SK-N-SH (cell line): ENCODE results near the gene SETDB2. TPM values are rescaled to one million over a fixed set of nuclear protein-coding genes. Genes with fewer than 3 reads are reported as not detected.

ENCODE experiments used
- CTCF ChIA-PET: fragments of 300-600, 350-600 bp; formaldehyde crosslinking; extraction: SDS; loops from one replicate; lab custom pipeline; 2021; lab: Yijun Ruan, JAX
- POLR2A ChIA-PET: fragments of 350-600 bp; sonication (Branson Sonifier 250); formaldehyde crosslinking; extraction: SDS; loops from one replicate; lab custom pipeline; 2020; ENCODE audit warnings: antibody characterized with exemption, inconsistent platforms; lab: Yijun Ruan, JAX
- DNase-seq: peaks from one replicate; pipeline ENCODE4 v3.0.0; 2012
- H2AFZ ChIP-seq: fragments of 200-600 bp; sonication (generic); 2 replicates; pipeline ENCODE4 v1.8.1; 2016; ENCODE audit warnings: antibody characterized with exemption, mild to moderate bottlenecking, low read depth
- H3F3A ChIP-seq: fragments of 200-600 bp; sonication (generic); replicated peaks from 2 replicates; pipeline ENCODE3; 2016; ENCODE audit warnings: antibody characterized with exemption, mild to moderate bottlenecking; ENCODE audit not compliant: insufficient read depth
- H3K27ac ChIP-seq, 2 experiments: fragments of 200-500 bp in 1 of 2; fragments of 200-600 bp in 1 of 2; sonication (Bioruptor generic) in 1 of 2; sonication (generic), shearing (Covaris generic) in 1 of 2; 2 replicates each; pipeline versions ENCODE4 v1.5.1 to v1.6.1; 2014 to 2016; ENCODE audit warnings: low read depth in 2 of 2, inconsistent platforms in 1 of 2, low read length in 1 of 2, mild to moderate bottlenecking in 1 of 2, mixed read lengths in 1 of 2
- H3K27me3 ChIP-seq: fragments of 200-600 bp; sonication (generic), shearing (Covaris generic); 2 replicates; pipeline ENCODE4 v1.6.1; 2016; ENCODE audit warnings: mixed run types; ENCODE audit not compliant: insufficient read depth
- H3K36me3 ChIP-seq, 2 experiments: fragments of 200-500 bp in 1 of 2; fragments of 200-600 bp in 1 of 2; sonication (Bioruptor generic) in 1 of 2; sonication (generic) in 1 of 2; replicated peaks in 1 of 2; 2 replicates each; pipeline versions ENCODE3 to v1.5.1; 2014 to 2016; ENCODE audit warnings: low read length in 1 of 2, mild to moderate bottlenecking in 1 of 2; ENCODE audit not compliant: insufficient read depth in 2 of 2, control insufficient read depth in 1 of 2
- H3K4me1 ChIP-seq, 2 experiments: fragments of 200-500 bp in 1 of 2; fragments of 200-600 bp in 1 of 2; sonication (Bioruptor generic) in 1 of 2; sonication (generic), shearing (Covaris generic) in 1 of 2; 2 replicates each; pipeline versions ENCODE4 v1.5.1 to v1.6.1; 2014 to 2016; ENCODE audit warnings: low read depth in 1 of 2, low read length in 1 of 2, mixed run types in 1 of 2; ENCODE audit not compliant: insufficient read depth in 2 of 2, control insufficient read depth in 1 of 2
- H3K4me2 ChIP-seq: fragments of 200-600 bp; sonication (generic), shearing (Covaris generic); 2 replicates; pipeline ENCODE4 v1.6.1; 2017; ENCODE audit warnings: mixed run types
- H3K4me3 ChIP-seq, 2 experiments: fragments of 200-500 bp in 1 of 2; fragments of 200-600 bp in 1 of 2; sonication (Bioruptor generic) in 1 of 2; sonication (generic), shearing (Covaris generic) in 1 of 2; 2 replicates each; pipeline versions ENCODE4 v1.5.1 to v1.8.1; 2014 to 2016; ENCODE audit warnings: low read depth in 2 of 2, inconsistent platforms in 1 of 2, low read length in 1 of 2, mild to moderate bottlenecking in 1 of 2, mixed read lengths in 1 of 2, moderate library complexity in 1 of 2
- H3K79me2 ChIP-seq: fragments of 200-600 bp; sonication (generic); 2 replicates; pipeline ENCODE4 v1.8.1; 2017; ENCODE audit warnings: mild to moderate bottlenecking; ENCODE audit not compliant: insufficient read depth
- H3K9ac ChIP-seq: fragments of 200-600 bp; sonication (generic); 2 replicates; pipeline ENCODE4 v1.6.1; 2017; ENCODE audit warnings: mixed run types
- H3K9me2 ChIP-seq: fragments of 200-600 bp; sonication (generic); 2 replicates; pipeline ENCODE4 v1.6.1; 2017; ENCODE audit warnings: mixed run types
- H3K9me3 ChIP-seq: fragments of 200-600 bp; sonication (generic); 2 replicates; pipeline ENCODE4 v1.6.1; 2017; ENCODE audit warnings: mixed run types, mild to moderate bottlenecking, moderate library complexity
- H4K20me1 ChIP-seq: fragments of 200-600 bp; sonication (generic); 2 replicates; pipeline ENCODE4 v1.6.1; 2017; ENCODE audit warnings: mild to moderate bottlenecking, mixed run types; ENCODE audit not compliant: insufficient read depth
- CHD2 ChIP-seq: fragments of 150-350 bp; IDR thresholded peaks from 2 replicates; pipeline ENCODE4 v1.6.1; 2018; ENCODE audit warnings: low read length; ENCODE audit not compliant: partially characterized antibody
- FOXJ3 ChIP-seq: sonication (generic); formaldehyde crosslinking; IDR thresholded peaks from 2 replicates; pipeline ENCODE4 v1.5.1; 2020; ENCODE audit warnings: mild to moderate bottlenecking, missing genetic modification reagents
- JUND ChIP-seq: IDR thresholded peaks from 2 replicates; pipeline ENCODE4 v1.4.0; 2012
- MEF2A ChIP-seq: IDR thresholded peaks from 2 replicates; pipeline ENCODE4 v1.4.0; 2012; ENCODE audit warnings: low read depth, borderline replicate concordance
- MXI1 ChIP-seq: IDR thresholded peaks from 2 replicates; pipeline ENCODE4 v1.6.1; 2012; ENCODE audit warnings: mild to moderate bottlenecking, low read depth, low read length, improper control_type of control experiment
- POLR2AphosphoS5 ChIP-seq: IDR thresholded peaks from 2 replicates; pipeline ENCODE4 v1.6.1; 2012; ENCODE audit warnings: low read depth, low read length
- SMC3 ChIP-seq: IDR thresholded peaks from 2 replicates; pipeline ENCODE4 v1.6.1; 2012; ENCODE audit warnings: low read depth, low read length, improper control_type of control experiment
- TCF12 ChIP-seq: IDR thresholded peaks from 2 replicates; pipeline ENCODE4 v1.4.0; 2012
- WGBS: methylation state at CpG from one replicate; pipeline ENCODE4 v1.1.6; 2017; ENCODE audit warnings: low lambda C conversion rate; 5-methylcytosine and 5-hydroxymethylcytosine counted together
- polyA plus RNA-seq, 3 experiments: library from polyadenylated mRNA; depleted of rRNA; stranded (reverse); fragments of >200 nt; gene quantifications; 2 replicates each; pipeline ENCODE4 v1.2.3, GENCODE V29; 2012
- TF ChIP-seq, protein P1 (sequence below): fragments of 200-600 bp; sonication (generic); IDR thresholded peaks from 2 replicates; pipeline ENCODE4 v1.6.1; 2017; ENCODE audit warnings: antibody characterized with exemption, mild to moderate bottlenecking, moderate library complexity
- TF ChIP-seq, protein P2 (sequence below): IDR thresholded peaks from 2 replicates; pipeline ENCODE4 v1.4.0; 2012; ENCODE audit warnings: low read depth, borderline replicate concordance
- TF ChIP-seq, protein P3 (sequence below): IDR thresholded peaks from 2 replicates; pipeline ENCODE4 v1.4.0; 2012; ENCODE audit warnings: low read depth
- TF ChIP-seq, protein P4 (sequence below): IDR thresholded peaks from 2 replicates; pipeline ENCODE4; 2012
- TF ChIP-seq, protein P5 (sequence below): fragments of 150-350 bp; IDR thresholded peaks from 2 replicates; pipeline ENCODE4 v1.6.1; 2016; ENCODE audit warnings: mild to moderate bottlenecking, low read depth, low read length

The SETDB2 gene
- polyA plus RNA-seq, 1 of the 3 experiments (the other 2 are of a cell fraction), result 1.9 TPM

DNA sequence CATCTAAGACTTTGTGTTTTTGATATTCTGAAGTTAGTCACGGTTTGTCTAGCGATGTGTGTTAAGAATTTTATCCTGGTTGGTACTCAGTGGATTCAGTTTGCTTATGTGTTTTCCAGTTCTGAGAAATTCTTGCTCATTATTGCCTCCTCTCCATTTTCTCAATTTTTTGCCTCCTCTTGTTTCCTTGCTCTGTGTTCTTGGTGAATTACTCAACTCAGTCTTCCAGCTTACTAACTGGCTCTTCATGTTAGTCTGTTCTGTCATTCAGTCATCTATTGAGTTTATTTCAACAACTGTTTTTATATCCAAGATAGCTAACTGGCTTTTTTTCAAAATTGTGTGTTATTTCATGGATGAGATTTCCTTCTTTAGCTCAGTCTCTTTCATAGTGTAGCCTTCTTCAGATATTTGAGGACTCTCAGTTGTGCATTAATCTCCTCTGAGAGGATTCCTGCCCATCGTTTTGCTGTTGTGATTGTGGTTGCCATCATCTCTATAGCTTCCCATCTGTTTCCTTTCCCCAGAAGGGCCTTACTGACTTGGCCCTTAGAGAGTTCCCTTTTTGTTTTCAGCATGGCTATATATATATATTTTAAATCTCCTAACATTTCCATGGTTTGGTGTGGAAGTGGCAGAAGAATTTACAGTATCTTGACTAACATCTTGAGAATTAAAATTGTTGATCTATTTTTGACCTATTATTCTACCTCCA is 6.2 kb downstream of the SETDB2 start (continued):
- TF ChIP-seq, protein P1, sequence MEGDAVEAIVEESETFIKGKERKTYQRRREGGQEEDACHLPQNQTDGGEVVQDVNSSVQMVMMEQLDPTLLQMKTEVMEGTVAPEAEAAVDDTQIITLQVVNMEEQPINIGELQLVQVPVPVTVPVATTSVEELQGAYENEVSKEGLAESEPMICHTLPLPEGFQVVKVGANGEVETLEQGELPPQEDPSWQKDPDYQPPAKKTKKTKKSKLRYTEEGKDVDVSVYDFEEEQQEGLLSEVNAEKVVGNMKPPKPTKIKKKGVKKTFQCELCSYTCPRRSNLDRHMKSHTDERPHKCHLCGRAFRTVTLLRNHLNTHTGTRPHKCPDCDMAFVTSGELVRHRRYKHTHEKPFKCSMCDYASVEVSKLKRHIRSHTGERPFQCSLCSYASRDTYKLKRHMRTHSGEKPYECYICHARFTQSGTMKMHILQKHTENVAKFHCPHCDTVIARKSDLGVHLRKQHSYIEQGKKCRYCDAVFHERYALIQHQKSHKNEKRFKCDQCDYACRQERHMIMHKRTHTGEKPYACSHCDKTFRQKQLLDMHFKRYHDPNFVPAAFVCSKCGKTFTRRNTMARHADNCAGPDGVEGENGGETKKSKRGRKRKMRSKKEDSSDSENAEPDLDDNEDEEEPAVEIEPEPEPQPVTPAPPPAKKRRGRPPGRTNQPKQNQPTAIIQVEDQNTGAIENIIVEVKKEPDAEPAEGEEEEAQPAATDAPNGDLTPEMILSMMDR, result no peak

DNA sequence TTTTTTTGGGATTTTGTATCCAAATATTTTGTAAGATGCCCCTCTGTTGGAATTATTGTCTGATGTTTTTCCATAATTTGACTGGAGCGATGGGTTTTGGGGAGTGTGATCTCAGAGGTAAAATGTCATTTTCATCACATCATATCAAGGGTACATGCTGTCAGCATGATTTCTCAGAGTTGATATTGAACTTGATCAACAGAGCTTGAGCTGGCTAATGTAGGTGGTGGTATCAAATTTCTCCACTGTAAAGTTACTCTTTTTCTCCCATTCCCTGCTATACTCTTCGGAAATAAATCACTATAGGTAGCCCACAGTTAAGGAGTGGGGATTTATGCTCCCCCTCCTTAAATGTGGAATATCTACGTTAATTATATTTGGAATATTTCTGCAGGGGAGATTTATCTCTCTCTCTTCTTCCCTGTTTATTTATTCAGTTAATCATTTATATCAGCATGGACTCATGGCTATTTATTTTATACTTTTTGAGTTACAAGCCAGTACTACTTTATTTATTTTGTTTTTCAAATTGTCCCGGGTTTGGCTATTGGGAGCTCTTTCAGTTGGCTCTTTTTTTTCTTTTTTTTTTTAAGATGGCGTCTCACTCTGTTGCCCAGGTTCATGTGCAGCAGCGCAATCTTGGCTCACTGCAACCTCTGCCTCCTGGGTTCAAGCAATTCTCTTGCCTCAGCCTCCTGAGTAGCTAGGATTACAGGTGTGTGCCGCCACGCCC is 8.8 kb downstream of the SETDB2 start:
- no peak overlapping the region for H3K27ac ChIP-seq
- POLR2A ChIA-PET, result no interaction called here
- CTCF ChIA-PET, result no interaction called here

More for the DNA sequence above, 8.8 kb downstream of the SETDB2 start:
- no peaks in the 10 kb centered on the region for H3K9me3 ChIP-seq
- no peak for TF ChIP-seq MEF2A
- TF ChIP-seq, protein P2, sequence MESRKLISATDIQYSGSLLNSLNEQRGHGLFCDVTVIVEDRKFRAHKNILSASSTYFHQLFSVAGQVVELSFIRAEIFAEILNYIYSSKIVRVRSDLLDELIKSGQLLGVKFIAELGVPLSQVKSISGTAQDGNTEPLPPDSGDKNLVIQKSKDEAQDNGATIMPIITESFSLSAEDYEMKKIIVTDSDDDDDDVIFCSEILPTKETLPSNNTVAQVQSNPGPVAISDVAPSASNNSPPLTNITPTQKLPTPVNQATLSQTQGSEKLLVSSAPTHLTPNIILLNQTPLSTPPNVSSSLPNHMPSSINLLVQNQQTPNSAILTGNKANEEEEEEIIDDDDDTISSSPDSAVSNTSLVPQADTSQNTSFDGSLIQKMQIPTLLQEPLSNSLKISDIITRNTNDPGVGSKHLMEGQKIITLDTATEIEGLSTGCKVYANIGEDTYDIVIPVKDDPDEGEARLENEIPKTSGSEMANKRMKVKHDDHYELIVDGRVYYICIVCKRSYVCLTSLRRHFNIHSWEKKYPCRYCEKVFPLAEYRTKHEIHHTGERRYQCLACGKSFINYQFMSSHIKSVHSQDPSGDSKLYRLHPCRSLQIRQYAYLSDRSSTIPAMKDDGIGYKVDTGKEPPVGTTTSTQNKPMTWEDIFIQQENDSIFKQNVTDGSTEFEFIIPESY, result no peak
- TF ChIP-seq, protein P3, sequence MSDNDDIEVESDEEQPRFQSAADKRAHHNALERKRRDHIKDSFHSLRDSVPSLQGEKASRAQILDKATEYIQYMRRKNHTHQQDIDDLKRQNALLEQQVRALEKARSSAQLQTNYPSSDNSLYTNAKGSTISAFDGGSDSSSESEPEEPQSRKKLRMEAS, result no peak
- TF ChIP-seq SMC3, result no peak
- TF ChIP-seq JUND, result no peak
- TF ChIP-seq FOXJ3 (CRISPR knock-in tag), result no peak
- TF ChIP-seq, protein P4, sequence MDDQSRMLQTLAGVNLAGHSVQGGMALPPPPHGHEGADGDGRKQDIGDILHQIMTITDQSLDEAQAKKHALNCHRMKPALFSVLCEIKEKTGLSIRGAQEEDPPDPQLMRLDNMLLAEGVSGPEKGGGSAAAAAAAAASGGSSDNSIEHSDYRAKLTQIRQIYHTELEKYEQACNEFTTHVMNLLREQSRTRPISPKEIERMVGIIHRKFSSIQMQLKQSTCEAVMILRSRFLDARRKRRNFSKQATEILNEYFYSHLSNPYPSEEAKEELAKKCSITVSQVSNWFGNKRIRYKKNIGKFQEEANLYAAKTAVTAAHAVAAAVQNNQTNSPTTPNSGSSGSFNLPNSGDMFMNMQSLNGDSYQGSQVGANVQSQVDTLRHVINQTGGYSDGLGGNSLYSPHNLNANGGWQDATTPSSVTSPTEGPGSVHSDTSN, result no peak
- TF ChIP-seq CHD2, result no peak
- TF ChIP-seq POLR2AphosphoS5, result no peak
- TF ChIP-seq, protein P5, sequence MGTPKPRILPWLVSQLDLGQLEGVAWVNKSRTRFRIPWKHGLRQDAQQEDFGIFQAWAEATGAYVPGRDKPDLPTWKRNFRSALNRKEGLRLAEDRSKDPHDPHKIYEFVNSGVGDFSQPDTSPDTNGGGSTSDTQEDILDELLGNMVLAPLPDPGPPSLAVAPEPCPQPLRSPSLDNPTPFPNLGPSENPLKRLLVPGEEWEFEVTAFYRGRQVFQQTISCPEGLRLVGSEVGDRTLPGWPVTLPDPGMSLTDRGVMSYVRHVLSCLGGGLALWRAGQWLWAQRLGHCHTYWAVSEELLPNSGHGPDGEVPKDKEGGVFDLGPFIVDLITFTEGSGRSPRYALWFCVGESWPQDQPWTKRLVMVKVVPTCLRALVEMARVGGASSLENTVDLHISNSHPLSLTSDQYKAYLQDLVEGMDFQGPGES, result no peak
- no peak for TF ChIP-seq MXI1
- TF ChIP-seq TCF12, result no peak
- TF ChIP-seq, all 33 proteins: peak for 0
- no peaks in the 10 kb centered on the region for H3K9me2 ChIP-seq
- no peaks in the 10 kb centered on the region for H4K20me1 ChIP-seq
- peaks cover 4% of the 10 kb centered on the region for H3F3A ChIP-seq
- no peaks in the 10 kb centered on the region; a peak in 1 of 4 replicates for H3K4me1 ChIP-seq
- no peak for DNase-seq
- no peaks in the 10 kb centered on the region for H3K27me3 ChIP-seq
- no peak overlapping the region for H2AFZ ChIP-seq
- no peak overlapping the region for H3K4me3 ChIP-seq
- H3K9ac ChIP-seq, result no peak overlapping the region
- H3K36me3 ChIP-seq, result peaks cover 0 to 10% of the 10 kb centered on the region in 2 experiments
- WGBS, result 95% methylated on average over 8 of the region's 8 CpGs
- no peak overlapping the region for H3K4me2 ChIP-seq
- H3K79me2 ChIP-seq, result peaks cover 24% of the 10 kb centered on the region
